HEK293T (cell line): Measurements from ENCODE around the gene TSPAN7.

ENCODE experiments used
- BHLHE40 ChIP-seq: fragments of 450-650 bp; IDR thresholded peaks from 2 replicates; pipeline ENCODE4 v1.6.1; 2016; ENCODE audit warnings: mild to moderate bottlenecking, moderate library complexity, borderline replicate concordance
- CTBP1 ChIP-seq: fragments of 450-650 bp; IDR thresholded peaks from 2 replicates; pipeline ENCODE4 v1.6.1; 2016; ENCODE audit warnings: borderline replicate concordance
- ELF4 ChIP-seq: fragments of 450-650 bp; IDR thresholded peaks from 2 replicates; pipeline ENCODE4 v1.6.1; 2017; ENCODE audit warnings: antibody characterized with exemption
- FOXK2 ChIP-seq: fragments of 450-650 bp; IDR thresholded peaks from 2 replicates; pipeline ENCODE4 v1.6.1; 2016; ENCODE audit warnings: mild to moderate bottlenecking
- FOXM1 ChIP-seq: fragments of 450-650 bp; IDR thresholded peaks from 2 replicates; pipeline ENCODE4 v1.6.1; 2017; ENCODE audit warnings: mild to moderate bottlenecking, borderline replicate concordance
- L3MBTL2 ChIP-seq: fragments of 450-650 bp; conservative IDR thresholded peaks from 2 replicates; pipeline ENCODE4 v1.6.1; 2016; ENCODE audit warnings: mild to moderate bottlenecking
- SP1 ChIP-seq: fragments of 450-650 bp; IDR thresholded peaks from 2 replicates; pipeline ENCODE4 v1.6.1; 2017
- SUZ12 ChIP-seq: fragments of 450-650 bp; IDR thresholded peaks from 2 replicates; pipeline ENCODE4 v1.6.1; 2016; ENCODE audit warnings: mild to moderate bottlenecking
- TARDBP ChIP-seq: fragments of 450-650 bp; IDR thresholded peaks from 2 replicates; pipeline ENCODE4 v1.6.1; 2016
- ZNF384 ChIP-seq: fragments of 450-650 bp; IDR thresholded peaks from 2 replicates; pipeline ENCODE4 v1.6.1; 2016
- TF ChIP-seq, protein P1 (sequence below): fragments of 450-650 bp; IDR thresholded peaks from 2 replicates; pipeline ENCODE4 v1.6.1; 2016

DNA sequence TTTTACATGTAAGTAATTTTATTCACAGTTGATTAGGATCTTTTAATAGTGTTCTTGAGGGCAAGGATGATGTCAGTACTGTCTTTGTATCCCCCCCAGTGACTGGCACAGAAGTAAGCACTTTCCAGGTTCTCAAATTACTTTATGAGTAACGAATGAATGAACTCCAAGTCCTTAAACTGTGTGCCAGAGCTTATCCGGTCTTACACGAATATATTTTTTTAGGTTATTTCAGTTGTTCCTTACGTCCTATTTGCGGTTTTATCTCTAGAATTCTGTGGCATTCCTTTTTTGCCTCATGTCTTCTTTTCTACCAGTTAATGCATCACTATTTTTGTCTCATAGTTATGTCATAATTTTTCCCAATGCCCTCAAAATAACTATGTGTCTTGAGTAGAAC is 133.1 kb downstream of the TSPAN7 start:
- TF ChIP-seq SP1: no peak
- TF ChIP-seq FOXK2: no peak
- TF ChIP-seq BHLHE40: no peak
- TF ChIP-seq CTBP1: no peak
- no peak for TF ChIP-seq SUZ12
- TF ChIP-seq ELF4: no peak
- TF ChIP-seq TARDBP: no peak
- TF ChIP-seq L3MBTL2: no peak
- TF ChIP-seq ZNF384: no peak
- no peak for TF ChIP-seq FOXM1
- TF ChIP-seq, protein P1, sequence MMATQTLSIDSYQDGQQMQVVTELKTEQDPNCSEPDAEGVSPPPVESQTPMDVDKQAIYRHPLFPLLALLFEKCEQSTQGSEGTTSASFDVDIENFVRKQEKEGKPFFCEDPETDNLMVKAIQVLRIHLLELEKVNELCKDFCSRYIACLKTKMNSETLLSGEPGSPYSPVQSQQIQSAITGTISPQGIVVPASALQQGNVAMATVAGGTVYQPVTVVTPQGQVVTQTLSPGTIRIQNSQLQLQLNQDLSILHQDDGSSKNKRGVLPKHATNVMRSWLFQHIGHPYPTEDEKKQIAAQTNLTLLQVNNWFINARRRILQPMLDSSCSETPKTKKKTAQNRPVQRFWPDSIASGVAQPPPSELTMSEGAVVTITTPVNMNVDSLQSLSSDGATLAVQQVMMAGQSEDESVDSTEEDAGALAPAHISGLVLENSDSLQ: no peak
